Measurements from ENCODE around the gene PTCH2. TPM values are rescaled to one million over a fixed set of nuclear protein-coding genes. Genes with fewer than 3 reads are reported as not detected.
A peak's percentile ranks its signal among the peaks of the same experiment; 100 is the strongest.

Gene PTCH2
- total RNA-seq, 1 experiment from 2014 or later = 0.79 TPM

- Mint-ChIP-seq H3K9me3 (no peaks in the 10 kb centered on the region; a peak in 1 of 5 replicates), H3K4me1 (peaks cover 17 to 21% of the 10 kb centered on the region in 2 experiments), H3K27me3 (ENCODE audit: low read depth) (no peaks in the 10 kb centered on the region), H3K27ac (peak overlapping the region in 1 of 3 experiments; percentile 73; a peak in 2 of 7 replicates), H3K4me3 (peak overlapping the region in 1 of 2 experiments; percentile 75; a peak in 2 of 5 replicates), H3K36me3 (ENCODE audit: insufficient read depth in 1 of 3, low read depth in 3 of 3) (no peaks in the 10 kb centered on the region)
- no peak for TF ChIP-seq CTCF (conservative IDR thresholded peaks at IDR 0.05)
- Histone ChIP-seq H3K9ac (ENCODE audit: extremely low read depth, insufficient read length, low read length) (no peak overlapping the region), H2BK15ac (ENCODE audit: low read depth, low read length) (no peak overlapping the region), H3T11ph (ENCODE audit: low read length) (no peak overlapping the region), H4K91ac (ENCODE audit: insufficient read length, low read depth, low read length) (no peak overlapping the region), H3K14ac (ENCODE audit: insufficient read depth, low read length) (no peak overlapping the region), H2AFZ (ENCODE audit: low read length) (no peak overlapping the region), H2BK20ac (ENCODE audit: low read depth, low read length, poor library complexity, severe bottlenecking) (no peak overlapping the region), H3K4me2 (ENCODE audit: insufficient read depth, insufficient read length, low read length) (no peak overlapping the region), H2BK12ac (ENCODE audit: insufficient read length, low read depth, low read length) (no peak overlapping the region), H3K18ac (ENCODE audit: insufficient read length, low read depth, low read length) (no peak overlapping the region), H3K23ac (ENCODE audit: insufficient read length, low read depth, low read length) (no peak overlapping the region), H3K56ac (ENCODE audit: insufficient read length, low read depth, low read length) (no peak overlapping the region), H3K23me2 (ENCODE audit: insufficient read length, low read depth, low read length, poor library complexity, severe bottlenecking) (peaks cover 8% of the 10 kb centered on the region), H2BK5ac (ENCODE audit: insufficient read length, low read length) (no peak overlapping the region), H4K8ac (replicated peaks; ENCODE audit: insufficient read length, low read depth, low read length) (no peak overlapping the region), H4K20me1 (ENCODE audit: control insufficient read depth, insufficient read depth, insufficient read length) (no peaks in the 10 kb centered on the region), H3K9me3 (ENCODE audit: control insufficient read depth, low read depth, low read length) (no peaks in the 10 kb centered on the region), H3K79me1 (ENCODE audit: insufficient read depth, low read depth, low read length, poor library complexity, severe bottlenecking) (no peaks in the 10 kb centered on the region), H4K5ac (ENCODE audit: insufficient read length, low read depth, low read length) (no peak overlapping the region), H2BK120ac (ENCODE audit: low read depth, low read length, poor library complexity, severe bottlenecking) (no peak overlapping the region), H3K27ac (ENCODE audit: insufficient read length, low read depth, low read length) (no peak overlapping the region), H3K79me2 (ENCODE audit: insufficient read depth, low read length) (no peaks in the 10 kb centered on the region), H3K27me3 (ENCODE audit: insufficient read depth, low read length) (no peaks in the 10 kb centered on the region), H2AK5ac (ENCODE audit: insufficient read length, low read length) (no peak overlapping the region), H3K4ac (ENCODE audit: low read depth, low read length) (no peak overlapping the region), H3K4me1 (ENCODE audit: insufficient read depth, low read length) (no peaks in the 10 kb centered on the region)
- no peak for DNase-seq
- WGBS (ENCODE audit: extremely low coverage, insufficient read length, low lambda C conversion rate) = no CpG with 5 or more reads among the region's 9 CpGs
Observed at GRCh38 chr1:44821240-44821715, 21.8 kb downstream of the PTCH2 start.
